HG03571 (cell line): Measurements from ENCODE around the gene CNIH3.
A peak's percentile ranks its signal among the peaks of the same experiment; 100 is the strongest.
"Not testable (repeated sequence)": the region's sequence is repeated elsewhere in the genome, so short reads cannot be mapped to it uniquely, and the experiment has no call there.

Source experiments
- ATAC-seq: cut with Tn5 transposase; IDR thresholded peaks from one replicate; pipeline ENCODE4 v1.9.1; 2021; ENCODE audit not compliant: unreplicated experiment

Gene CNIH3

DNA sequence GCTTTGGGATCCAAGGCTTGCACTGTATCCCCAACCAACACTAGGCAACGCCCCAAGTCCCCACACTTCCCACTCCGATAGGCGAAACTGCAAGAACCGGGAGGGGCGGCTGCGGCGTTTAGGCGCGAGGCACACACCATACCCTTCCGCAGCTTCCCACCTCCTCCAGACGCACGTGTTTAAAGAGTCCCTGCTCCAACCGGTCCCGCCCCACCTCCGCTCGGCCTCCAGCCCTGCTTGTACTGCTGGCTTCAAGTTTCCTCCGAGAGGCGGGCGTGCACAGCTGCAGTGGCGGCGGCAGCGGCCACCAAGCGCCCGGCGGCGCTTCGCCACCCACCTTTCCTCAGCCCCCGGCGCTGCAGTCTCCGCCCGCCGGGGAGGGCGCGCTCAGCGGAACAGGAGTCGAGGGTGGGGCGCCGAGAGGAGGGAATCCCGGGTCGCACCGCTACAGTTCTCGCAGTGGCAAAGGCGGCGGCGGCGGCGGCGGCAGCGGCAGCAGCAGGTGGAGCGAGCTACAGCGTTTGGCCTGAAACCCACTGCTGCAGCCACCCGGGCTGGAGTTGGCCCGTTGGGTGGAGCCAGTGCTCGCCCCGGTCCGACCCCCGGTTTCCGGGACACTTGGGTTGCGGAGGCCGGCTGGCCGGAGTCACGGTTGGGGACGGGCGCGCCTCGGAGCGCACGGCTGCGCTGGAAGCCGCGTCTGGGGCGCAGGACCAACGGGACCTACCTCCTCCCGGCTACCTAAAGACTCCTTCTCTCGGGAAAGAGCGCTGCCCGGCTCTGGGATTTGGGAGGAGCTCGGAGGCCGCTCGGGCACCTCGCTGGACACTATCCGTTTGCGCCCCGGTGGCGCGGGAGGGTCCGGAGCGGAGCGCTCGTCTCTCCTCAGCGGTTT, at the start of gene CNIH3:
CNIH3 (plus strand) TSS at position 457 of the 895 bp plus-strand sequence. CDS start 858 bp downstream, outside the sequence.
- ATAC-seq: no peak

DNA sequence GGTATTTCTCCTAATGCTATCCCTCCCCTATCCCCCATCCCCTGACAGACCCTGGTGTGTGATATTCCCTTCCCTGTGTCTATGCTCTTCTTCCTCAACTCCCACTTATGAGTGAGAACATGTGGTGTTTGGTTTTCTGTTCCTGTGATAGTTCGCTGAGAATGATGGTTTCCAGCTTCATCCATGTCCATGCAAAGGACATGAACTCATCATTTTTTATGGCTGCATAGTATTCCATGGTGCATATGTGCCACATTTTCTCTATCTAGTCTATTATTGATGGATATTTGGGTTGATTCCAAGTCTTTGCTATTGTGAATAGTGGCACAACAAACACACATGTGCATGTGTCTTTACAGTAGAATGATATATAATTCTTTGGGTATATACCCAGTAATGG, 49.6 kb upstream of the CNIH3 start:
- not testable (repeated sequence) for ATAC-seq

DNA sequence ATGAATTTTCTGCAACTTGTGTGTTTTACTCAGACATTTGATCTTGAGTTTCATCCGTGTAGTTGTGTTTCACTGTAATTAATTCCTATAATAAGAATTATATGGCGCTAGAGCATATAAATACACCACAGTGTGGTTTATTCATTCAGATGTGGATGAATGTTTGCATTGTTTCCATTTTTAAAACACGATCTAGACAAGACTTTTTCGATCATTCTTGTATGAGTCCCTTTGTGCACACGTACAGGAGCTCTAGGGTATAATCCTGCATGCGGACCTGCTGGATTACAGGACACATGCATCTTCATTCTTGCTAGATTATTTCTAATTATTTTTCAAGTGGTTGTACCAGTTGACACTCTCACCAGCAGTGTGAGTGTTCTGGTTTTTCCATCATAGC, 46.8 kb upstream of the CNIH3 start:
- ATAC-seq: no peak

DNA sequence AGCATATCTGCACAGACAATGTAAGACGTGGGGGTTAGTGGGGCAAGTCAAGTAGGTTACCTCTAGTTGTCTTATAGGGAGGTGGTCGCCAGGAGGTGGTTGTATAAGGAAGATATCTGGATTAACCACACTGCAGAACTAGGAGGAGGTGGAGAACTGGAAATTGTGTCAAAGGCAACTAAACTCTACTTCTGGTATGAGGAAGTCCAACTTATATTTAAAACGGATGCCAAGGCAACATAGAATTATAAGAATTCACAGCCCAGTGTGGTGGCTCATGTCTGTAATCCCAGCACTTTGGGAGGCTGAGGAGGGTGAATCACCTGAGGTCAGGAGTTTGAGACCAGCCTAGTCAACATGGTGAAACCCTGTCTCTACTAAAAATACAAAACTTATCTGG, 44.1 kb upstream of the CNIH3 start:
- not testable (repeated sequence) for ATAC-seq

DNA sequence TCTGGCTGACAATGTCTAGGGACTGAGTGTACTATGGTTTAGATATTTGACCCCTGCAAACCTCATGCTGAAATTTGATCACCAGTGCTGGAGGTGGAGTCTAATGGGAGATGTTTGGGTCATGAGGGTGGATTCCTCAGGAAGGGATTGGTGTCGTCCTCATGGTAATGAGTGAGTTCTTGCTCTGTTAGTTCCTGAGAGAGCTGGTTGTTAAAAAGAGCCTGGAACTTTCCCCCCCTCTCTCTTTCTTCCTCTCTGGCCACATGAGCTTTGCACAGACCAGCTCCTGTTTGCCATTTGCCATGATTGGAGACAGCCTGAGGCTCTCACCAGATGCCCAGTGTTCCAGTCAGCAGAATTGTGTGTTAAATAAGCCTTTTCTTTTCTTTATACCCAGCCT, 36.6 kb upstream of the CNIH3 start:
- ATAC-seq: no peak

DNA sequence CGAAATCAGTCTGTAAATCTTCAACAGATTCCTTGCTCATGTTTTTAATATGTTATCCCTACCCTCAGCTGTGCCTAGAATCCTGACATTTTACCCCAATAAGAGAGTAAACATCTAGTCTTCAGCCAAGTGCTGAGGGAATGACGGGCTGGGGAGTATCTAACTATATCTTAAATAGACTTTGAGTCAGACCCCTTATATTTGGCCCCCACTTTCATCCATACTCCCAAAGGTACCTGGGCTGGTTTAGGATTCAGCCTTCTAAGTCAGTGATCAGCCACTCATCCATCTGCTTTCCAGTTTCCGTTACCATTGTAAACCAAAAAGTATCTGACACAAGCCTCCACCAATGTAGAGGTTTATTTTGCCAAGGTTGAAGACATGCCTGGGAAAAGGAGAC, 36.1 kb upstream of the CNIH3 start:
- no peak for ATAC-seq

DNA sequence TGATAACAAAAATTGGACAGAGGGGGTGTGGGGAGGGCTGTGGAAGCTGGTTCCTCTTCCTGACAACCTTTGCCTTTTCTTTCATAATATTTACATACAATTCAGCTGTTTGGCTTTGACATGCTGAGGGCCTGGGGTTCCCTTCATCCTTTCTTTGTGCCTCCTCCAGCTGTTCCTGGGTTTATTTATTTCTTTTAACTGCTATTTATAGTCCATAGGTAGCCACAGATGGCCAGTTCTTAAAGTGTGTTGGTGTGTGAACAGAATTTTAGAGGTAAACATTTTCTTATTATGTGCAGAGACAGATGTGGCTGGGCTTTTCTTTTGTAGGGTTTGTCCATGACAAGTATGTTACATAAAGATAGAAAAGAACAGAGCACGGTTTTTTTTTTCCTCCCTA, 34.1 kb upstream of the CNIH3 start:
- no peak for ATAC-seq

DNA sequence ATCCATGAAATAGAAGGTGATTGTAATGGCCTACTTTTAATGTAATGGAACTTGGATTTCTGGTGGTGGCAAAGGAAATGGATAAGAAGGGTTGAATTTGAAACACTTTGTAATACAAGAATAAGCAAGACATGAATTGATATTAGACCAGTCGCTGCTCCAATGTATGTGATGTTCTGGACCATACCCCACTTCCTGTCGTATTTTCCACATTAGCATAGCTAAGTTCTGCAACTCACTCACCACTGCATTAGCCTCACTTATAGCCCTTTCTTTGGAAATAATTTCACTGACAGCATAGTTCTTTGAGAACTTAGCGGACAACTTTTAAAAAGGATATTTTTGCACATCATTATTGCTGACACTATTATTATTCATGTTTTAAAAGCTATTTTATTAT, 32.3 kb upstream of the CNIH3 start:
- no peak for ATAC-seq

DNA sequence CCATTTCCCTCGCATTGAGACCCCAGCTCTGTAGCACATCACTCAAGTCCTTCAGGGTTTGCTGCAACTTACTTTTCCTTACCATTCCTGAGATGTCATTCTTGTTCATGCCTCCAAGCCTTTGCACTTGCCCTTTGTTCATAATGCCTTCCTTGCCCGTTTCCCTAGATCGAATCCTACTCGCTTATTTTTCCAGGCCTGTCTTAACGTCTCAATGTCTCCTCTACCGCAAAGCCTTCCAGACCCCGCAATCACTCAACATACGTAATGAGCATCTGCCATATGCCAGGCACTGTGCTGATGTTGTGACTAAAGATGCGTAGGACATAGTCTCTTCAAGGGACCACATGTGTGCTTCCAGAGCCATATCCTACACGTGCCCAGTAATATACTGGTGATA, 31.1 kb upstream of the CNIH3 start:
- no peak for ATAC-seq

DNA sequence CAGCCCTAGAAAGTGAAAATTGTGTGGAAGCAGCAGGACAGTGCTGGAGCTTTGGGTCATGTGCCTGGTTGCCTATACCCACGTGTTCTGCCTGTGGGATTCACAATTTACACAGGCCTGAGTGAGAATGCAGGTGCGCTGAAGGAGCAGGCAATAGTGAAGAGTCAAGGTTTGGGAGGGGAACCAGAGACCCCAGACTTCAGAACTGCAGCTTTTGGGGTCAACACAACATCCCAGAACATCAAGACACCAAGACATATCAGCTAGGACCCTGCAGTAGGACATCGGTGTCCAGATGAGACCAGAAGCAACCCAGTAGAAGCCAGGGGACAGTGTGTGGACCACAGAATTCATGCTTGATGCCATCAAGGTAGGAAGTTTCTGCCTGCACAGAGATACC, 29.1 kb upstream of the CNIH3 start:
- ATAC-seq: no peak

DNA sequence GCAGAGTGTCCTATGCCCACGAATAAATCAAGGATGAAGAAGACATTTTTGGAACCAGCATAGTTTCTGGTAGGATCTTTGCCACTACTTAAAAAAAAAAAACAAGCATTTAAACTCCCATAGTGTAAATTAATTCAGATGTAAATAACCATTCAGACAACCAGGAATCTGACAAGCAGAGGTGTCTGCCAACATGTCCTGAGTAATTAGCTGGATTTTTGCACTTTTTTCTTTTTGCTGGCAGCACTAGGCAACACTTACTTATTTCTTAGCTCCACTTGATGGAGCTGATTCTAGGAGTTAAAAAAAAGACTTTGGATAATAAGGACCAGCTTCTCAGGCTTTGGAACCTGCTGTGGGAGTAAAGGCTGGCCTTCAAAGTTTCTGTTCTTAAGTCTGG, 27.6 kb upstream of the CNIH3 start:
- ATAC-seq: no peak

DNA sequence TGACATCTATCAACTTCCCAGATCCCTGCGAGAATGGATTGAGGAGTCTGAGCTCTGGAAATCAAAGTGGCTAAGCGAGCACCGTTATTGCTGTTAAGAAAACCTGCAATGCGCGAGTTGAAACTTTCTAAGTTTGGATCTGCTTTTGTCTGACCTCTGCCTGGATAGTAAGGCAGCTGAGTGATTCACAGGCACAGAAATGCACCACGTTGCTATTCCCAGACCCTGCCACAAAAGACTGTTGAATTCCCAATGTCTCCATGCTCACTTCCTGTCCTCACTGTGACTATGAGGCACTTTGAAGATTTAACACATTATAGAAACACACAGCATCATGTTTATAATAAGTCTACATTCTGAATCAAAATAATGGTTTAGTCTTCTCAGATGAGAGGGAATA, 27.1 kb upstream of the CNIH3 start:
- no peak for ATAC-seq

DNA sequence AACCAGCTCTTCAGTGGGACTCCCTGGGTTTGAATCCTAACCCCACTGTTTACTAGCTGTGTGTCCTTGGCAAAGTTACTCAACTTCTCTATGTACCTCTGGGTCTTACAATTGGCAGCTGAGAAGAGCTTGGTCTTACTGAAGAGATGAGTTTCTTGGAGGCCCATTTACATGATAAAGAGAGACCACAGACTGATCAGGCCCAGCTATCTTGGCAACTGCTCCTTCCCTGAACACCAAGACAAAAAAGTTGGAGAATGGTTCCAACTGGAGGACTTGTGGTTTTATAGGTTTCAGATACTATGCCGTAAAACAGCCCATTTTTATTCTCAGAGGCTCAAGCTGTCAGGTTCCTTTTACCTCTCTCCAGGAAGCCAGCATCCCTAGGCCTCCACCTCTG, 24.8 kb upstream of the CNIH3 start:
- ATAC-seq: no peak

DNA sequence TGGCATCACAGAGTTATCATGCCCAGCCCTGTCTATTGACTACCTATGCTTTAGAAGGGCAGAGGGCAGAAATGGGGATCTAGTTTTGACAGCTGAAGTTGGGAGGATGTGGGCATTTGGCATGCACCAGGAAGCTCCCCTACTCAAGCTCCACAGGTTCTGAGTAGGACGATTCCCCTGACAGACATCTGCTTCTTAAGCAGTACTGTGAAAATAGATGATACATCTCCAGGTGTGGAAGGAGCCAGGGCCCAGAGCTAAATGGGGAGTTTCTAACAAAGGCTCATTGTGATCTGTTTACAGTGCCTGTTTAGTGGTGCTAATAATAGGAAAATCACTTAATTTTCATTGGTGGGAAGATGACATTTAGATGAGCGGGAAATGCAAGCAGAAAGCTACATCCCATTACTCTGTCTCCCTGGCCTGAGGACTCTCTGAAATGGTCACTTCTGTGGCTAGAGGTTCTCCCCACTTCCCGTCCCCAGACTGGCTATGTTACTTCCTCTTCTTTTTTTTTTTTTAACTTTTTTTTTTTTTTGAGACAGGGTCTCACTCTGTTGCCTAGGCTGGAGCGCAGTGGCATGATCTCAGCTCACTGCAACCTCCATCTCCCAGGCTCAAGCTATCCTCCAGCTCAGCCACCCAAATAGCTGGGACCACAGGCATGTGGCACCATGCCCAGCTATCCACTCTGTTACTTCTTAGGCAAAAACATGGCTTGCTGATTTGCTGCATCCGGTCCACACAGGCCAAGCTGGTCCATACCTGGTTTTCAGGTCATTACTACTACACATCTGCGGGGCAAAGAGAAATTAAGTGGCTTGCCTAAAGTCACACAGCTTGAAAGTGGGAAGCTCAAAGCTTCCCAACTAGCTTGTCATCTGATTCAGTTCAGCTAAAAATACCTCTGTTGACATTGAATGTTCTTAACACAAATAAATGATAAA, 23.2 kb upstream of the CNIH3 start:
- ATAC-seq: peak; percentile 45

DNA sequence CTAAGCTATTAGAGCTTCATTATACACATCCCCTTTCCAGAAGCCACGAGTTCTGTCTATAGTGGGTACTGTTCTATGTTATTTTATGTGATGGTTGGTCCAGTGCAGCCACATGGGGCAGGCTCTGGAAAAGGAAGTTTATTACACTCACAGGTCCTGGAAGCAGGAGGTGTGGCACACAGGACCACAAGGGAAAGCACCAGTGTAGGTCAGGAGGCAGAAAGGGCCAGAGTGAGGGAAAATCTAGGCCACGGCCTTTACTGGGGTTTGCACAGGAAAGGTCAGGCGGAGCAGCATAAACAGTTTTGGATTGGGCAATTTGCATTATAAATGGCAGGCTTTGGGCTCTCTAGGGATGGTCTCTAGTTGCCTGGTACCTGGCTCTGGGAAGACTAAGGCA, 21.8 kb upstream of the CNIH3 start:
- no peak for ATAC-seq

DNA sequence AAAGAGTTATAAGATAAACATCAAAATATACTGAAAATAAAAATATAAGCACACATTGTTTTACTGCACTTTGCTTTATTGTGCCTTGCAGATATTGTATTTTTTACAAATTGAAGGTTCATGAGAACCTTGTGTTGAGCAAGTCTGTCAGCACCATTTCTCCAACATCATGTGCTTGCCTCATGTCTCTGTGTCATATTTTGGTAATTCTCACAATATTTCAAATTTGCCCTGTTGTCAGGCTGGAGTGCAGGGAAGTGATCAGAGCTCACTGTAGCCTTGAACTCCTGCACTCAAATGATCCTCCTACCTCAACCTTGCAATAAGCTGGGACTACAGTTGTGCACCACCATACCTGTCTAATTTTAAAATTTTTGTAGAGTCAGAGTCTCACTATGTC, 21.3 kb upstream of the CNIH3 start:
- ATAC-seq: no peak

DNA sequence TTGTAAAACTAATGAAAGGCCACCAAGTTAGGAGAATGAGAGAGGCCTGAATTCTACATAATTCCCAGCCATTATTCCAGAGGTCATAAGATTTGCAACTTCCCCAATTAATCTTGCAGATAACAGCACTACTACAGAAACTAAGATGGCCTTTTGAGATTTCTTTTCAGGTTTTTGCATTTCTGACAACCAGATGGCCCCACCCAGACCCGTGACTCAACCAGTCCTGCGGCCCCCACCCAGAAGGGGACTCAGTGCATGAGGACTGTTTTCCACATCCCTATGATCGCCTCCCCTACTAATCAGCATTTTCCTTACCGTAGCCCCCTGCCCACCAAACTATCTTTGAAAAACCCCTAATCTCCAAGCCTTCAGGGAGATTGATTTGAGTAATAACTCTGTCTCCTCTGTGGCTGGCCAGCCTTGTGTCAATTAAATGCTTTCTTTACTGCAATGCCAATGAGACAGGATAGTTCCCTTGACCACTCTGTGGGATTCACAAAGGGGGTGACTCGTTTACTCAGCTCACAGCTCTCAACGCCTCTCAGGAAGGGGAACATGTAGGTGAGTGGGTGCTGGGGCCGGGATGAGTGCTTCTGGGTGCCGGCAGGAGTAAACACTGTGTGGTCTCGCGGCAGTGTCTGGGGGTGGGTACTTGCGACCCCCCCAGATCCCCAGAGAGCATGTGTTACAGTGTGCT, 10.5 kb upstream of the CNIH3 start:
- no peak for ATAC-seq

DNA sequence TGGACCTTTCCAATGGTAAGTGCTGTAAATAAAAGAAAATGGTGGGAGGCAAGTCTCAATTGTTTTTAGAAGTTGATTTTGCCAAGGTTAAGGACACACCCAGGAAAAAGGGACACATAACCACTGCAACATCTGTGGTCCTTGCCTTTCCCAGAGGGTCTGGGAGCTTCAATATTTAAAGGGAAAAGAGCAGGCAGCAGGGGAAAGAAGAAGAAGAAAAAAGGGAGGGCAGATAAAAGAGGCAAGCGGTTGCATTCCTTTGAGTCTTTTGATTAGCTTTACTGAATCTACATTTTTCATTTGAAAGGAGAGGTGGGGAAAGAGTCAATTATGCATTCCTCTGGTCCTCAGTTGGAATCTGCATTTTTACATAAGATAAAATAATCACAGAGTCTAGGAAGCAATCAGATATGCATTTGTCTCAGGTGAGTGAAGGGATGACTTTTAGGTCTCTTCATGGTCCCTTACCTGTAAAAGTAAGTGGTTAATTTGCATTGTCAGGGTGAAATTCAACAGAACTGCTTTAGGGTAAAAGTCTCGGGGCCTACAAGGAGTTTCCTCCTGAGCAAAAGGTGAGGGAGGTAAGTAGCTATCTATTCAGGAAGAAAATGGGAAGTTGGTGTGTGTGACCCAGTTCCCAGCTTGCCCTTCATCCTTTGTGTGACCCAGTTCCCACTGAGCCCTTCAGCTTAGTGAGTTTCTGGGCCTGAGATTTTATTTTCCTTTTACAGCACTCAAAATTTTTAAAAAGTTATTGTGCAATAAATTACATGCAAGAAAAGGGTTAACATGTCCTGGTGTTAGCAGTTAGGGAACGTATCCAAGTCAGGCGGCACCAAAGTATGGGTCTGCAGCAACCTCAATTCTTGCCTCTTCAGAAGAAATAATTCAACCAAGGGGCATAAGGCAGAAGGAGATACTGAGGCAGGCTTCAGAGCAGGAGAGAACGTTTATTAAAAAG, 8.6 kb upstream of the CNIH3 start:
- no peak for ATAC-seq

DNA sequence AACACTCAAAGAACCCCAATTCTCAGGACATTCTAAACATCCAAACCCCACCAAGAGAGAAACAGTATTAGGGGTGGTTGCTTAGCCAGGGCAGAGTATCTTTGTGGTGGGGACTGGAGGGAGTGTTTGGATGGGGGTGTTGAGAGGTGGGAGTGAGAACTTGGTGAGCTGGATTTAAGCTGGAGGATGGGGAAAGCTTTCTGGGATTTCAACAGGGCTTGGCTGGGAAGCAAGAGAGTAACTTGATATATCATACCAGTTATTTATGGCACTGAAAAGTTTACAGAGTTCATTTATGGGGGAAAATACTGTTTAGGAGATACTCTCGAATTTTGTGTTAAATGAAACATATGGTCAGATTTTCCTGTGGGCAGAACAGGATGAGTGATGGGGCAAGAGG, 6.8 kb upstream of the CNIH3 start:
- ATAC-seq: no peak

DNA sequence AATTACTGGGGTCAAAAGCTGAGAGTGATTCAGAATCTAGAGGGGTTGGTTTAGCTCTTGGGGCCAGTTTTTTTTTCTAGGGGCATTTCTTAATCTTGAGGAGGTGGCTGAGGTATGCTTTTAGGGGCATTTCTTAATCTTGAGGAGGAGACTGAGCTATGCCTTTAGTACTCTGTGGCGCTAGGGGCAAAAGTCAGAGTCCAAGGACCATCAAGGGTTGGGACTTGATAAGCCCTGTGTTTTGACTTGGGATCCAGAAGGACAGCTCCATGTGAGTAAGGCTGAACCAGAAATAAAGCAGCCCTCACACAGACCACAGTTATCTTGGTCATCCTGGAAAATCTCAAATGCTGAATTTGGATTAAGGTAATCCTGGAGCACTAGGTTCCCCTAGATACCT, 3.9 kb upstream of the CNIH3 start:
- ATAC-seq: no peak
